GM18517 (cell line): ENCODE measurements around the gene EBP.

ENCODE experiments used
- ATAC-seq: cut with Tn5 transposase; IDR thresholded peaks from one replicate; pipeline ENCODE4 v1.9.1; 2021; ENCODE audit warnings: mild to moderate bottlenecking, moderate library complexity; ENCODE audit not compliant: unreplicated experiment

The EBP gene

DNA sequence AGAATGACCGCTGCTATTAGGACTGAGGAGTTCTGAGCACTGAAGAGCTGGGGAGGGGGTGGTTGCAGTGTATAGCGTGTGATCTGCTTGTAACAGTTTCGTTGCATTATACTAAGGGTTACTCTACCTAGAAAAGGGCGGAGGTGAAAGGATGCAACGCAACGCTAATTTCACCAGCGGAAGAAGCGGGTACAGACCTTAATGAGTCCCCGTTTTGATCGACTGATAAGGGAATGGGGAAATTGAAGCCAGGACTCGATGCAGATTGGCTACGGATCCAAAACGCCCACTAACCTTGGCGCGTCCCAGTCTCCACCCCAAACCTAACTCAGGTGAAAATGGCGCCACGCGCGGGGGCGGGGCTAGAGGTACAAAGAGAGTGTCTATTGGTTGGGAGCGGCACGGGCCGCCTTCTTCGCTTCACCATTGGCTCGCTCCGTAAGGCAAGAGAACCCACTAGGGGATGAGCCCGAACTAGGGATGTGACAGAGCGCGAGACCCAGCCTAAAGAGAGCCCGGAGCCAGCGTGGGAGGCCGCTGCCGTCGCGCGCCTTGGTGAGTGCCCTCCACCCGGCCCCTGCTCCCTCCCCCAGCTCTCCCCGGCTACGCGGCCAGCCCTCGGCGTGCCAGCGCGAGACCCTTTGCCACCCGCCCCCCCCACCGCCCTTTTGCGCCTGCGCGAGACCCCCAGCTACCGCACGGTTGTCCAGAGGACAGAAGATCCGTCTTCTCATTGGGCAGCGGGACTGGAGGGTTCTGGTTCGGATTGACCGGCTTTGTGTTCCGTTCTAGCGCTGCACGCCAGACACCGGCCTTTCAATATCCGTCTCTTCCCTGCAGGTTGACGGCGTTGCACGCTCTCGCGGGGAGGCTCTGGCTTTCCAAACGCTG is at the start of gene EBP:
Gene EBP, plus strand, starts transcription at position 456 of the 891 bp plus-strand sequence. CDS start 1,964 bp downstream, outside the sequence.
- ATAC-seq, result peak; percentile 93

DNA sequence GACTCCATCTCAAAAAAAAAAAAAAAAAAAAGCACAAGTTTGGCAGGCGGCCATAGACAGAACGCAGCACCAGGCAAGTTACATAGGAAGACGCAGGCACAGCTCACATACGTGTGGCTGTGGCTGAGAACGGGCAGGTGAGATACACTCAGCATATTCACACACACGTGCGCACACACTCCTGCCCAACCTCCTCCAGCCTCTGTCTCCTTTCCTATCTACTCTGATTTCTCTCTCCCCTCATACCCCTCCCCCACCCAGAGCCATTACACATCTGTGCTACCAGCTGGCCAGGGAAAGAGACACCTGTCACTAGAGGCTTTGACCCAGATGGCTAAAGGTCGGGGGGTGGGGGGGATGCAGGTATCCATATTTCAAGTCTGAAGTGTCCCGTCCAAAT is 49.4 kb upstream of the EBP start:
- ATAC-seq, result no peak

DNA sequence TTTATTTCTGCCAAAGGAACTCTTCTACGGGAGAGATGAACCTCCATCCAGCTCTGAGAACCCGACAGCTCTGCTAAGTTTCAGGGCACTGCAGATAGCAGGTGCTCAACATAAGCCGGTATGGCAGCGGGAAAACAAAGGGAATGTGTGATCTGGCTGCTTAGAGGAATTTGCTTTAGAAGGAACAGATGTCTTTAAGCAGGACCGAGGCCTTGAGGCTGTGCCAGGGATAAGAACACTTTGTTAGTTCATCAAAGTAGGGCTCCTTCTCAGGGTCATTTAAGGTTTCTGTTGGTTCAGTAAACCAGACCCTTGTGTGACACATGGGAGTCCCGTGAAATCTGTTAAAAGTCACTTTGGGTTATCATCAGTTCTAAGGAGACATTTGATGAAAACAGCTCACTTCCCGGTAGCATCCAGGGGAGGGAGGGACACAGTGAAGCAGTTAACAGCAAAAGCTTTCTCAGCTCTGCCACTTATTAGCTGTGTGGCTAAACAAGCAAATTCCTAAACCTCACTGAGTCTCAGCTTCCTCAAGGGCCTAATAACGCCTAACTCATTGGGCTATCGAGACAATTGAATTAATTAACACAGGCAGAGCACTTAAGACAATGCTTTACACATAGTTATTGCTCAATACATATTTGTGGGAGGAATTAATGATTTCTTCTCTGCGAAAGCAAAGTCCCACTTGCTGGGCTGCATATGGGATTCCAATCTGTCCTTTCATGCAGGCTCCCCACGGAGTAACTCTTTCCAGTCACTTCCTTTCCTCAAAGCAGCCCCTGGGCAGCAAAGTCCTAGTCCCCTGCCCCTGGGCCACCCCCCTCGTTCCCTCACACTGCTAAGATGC is 48.5 kb upstream of the EBP start:
- ATAC-seq, result no peak

DNA sequence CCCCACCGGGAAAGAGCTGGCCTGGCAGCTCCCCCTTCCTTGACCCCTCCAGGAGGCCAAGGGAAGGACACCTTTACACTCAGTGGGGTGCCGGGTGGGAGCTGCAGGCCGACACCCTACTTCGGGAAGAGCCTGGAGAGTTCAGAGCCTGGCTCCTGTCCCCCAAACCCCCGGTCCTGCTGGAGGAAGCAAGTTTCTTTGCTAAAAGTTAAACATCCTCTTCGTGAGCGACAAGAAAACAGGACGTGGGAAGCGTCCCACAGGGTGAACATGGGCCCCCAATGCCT is 48.0 kb upstream of the EBP start:
- ATAC-seq, result no peak

DNA sequence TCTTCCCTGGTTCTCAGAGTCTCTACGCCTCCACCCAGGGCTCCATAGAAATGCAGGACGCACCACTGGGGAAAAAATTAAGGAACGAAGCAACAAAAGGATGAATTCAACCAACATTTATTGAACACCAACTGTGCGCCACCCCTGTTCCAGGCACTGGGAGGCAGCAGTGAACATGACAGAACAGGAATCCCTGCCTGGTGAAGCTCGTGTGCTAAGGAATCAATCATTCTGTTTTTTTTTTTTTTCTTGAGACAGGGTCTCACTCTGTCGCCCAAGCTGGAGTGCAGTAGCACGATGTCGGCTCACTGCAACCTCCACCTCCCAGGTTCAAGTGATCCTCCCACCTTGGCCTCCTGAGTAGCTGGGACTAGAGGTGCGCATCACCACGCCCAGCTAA is 47.5 kb upstream of the EBP start:
- ATAC-seq, result no peak

DNA sequence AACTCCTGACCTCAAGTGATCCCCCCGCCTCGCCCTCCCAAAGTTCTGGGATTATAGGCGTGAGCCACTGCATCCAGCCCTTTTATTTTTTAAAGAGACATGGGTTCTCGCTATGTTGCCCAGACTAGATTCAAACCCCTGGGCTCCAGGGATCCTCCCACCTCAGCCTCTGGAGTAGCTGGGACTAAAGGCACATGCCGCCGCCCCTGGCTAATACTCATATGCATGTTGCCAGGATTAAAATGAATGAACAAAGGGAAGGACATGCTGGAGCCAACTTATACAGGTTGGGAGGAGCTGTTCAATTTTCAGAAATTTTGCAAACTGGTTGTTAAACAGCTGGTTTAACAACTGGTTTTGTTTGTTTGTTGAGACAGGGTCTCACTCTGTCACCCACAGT is 47.0 kb upstream of the EBP start:
- no peak for ATAC-seq

DNA sequence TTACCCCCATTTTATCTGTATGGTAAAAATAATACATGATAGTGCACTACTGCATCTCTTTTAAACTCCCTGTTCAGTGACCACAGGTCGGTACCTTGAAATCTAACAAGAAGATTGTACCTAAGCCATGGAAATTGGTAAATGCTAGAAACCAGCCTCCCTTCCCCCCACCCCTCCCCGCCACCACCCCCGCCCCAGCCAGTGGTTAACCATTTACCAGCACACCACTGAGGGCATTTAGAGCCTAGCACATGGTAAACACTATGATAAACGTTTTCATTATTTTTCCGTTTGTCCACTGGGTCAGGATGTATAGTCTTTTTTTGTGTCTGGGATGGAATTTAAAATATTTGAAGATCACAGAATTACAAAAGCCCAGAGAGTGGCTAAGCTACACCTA is 46.3 kb upstream of the EBP start:
- ATAC-seq, result no peak

DNA sequence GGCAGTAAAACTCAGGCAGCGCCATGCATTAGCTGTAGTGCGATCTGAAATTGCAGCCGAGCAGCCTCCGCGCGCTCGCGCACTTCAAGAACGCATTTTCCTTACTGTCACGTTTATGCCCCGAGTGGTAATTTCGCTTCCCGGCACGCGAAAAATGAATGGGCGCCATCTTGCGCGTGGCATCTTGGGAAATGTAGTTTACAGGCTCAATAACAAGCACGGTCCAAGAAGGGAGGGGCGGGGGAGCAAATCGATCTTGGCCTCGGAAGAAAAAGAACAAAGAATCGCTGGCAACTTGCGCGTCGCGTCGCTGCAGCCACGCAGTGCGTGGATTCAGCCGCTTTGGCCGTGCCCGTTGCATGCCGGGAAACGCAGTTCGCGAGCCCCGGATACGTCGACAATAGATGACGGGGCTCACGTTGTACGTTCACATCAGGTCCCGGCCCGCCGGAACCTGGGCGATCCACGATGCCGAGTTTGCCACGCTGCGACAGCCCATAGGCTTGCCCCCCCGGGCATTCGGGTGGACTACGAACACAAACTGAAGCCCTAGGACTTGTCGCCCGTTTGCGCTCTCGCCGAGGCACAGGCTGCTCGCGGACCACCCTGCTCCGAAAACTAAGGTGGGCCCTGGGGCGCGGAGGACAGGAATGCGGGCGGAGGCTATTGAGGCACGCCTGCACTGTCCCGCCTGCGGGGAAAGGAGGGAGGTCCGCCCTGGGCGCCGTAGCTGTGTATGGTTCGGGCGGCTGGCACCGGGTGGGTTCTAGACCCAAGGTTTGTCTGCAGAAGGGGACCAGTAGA is 45.6 kb upstream of the EBP start, which contains the start of gene FTSJ1:
Gene FTSJ1, plus strand, starts transcription at position 426 of the 804 bp plus-strand sequence. CDS start 1,849 bp downstream, outside the sequence.
- ATAC-seq, result peak; percentile 92

DNA sequence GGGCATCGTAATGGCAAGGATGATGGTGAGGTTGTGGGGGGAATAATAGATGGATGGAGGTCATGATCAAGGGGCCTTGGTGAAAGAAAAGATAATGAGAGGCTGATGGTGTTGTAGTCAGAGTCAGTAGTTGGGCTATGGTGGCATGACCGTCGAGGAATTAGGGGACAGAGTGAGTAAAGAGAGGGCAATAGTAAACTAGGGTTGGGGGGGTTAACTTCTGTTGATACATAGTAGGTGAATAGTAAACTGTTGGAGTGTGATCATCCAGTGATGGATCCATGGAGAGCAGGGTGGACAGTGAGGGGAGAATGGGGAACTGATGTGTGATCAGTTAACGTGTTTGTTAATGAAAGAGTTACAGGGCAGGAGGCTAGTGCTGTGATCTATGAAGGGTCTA is 44.7 kb upstream of the EBP start:
- no peak for ATAC-seq

DNA sequence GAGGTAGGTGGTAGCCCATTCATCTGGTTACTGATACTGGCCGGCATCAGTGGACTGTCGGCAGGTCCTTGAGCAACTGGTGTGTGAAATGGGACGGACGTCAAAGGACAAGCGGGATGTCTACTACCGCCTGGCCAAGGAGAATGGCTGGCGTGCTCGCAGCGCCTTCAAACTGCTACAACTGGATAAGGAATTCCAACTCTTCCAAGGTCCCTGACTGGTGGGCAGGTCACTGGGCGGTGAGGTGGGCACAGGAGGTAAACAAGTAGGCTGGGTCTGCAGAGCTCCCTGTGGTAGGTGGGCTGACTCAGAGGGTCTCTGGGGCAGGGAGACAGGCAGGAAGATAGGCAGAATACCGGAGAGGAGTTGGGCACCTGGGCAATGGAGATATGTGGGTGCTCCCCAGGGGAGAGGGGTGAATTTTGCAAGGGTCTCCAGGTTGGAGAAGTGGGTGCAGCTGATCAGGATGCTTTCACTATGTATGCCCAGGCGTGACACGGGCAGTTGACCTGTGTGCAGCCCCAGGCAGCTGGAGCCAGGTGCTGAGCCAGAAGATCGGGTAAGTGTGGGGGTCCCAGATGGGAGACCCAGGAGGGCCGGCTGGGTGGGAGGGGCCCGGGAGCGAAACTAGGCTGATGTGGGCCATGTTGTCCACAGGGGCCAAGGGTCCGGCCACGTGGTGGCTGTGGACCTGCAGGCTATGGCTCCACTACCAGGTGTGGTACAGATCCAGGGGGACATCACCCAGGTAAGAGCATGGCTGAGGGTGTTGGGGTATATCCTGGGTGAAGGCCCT is 43.5 kb upstream of the EBP start:
- ATAC-seq, result no peak

DNA sequence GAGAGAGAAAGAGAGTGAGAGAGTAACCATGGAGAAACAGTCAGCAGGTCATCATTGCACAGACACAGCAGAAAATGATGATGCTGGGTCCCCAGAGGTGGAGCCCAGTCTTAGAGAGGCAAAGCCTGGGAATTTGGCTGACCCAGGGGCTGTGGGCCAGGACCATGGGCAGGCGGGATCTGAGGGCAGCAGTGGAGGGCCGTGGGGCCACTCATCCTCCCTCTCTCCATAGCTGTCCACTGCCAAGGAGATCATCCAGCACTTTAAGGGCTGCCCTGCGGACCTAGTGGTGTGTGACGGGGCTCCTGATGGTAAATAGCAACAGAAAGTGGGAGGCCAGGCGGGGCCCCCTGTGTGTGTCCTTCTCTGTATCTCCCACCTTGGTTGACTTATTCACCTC is 42.8 kb upstream of the EBP start:
- no peak for ATAC-seq

DNA sequence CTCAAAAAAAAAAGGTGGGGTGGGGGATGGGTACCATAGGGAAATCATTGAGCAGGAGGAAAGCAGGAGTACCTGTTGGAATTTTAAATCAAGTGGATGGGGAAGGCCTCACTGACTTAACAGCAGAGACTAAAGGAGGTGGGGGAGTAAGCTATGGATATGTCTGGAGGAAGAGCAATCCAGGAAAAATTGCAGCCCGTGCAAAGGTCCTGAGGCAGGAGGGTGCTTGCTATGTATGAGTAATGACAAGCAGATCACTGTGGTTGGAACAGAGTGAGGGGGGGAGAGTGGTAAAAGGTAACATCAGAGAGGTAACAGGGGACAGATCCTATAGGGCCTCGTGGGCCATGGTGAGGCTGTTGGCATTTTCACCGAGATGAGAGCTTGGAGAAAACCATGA is 41.5 kb upstream of the EBP start:
- no peak for ATAC-seq

DNA sequence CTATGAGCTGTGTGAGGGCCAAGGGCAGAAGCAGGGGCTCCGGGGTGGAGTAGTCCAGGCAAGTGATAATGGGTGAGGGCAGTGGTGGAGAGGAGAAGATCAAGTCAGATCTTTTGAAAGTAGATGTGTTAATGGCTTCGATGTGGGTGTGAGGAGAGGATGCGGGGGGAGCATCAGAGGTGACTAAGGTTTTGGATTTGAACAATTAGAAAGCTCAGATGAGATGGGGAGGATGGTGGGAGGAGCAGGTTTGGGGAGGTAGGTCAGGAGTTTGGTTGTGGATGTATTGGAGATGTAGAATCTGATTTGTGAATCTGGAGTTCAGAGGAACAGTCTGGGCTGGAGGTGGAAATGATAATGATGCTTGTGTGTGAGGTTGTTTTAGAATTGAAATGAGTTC is 41.0 kb upstream of the EBP start:
- no peak for ATAC-seq

DNA sequence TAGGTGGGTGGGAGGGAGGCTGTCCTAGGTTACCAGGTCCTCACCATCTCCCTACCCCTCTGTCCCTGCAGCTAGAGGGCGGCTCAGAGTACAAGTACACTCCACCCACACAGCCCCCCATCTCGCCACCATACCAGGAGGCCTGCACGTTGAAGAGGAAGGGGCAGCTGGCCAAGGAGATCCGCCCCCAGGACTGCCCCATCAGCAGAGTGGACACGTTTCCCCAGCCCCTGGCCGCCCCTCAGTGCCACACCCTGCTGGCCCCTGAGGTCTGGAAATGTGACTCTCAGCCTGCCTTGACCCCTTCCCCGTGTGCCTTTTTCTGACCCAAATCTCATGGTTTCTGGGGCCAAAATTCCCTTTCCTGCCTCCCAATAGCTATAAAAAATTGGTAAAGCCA is 39.1 kb upstream of the EBP start:
- no peak for ATAC-seq

DNA sequence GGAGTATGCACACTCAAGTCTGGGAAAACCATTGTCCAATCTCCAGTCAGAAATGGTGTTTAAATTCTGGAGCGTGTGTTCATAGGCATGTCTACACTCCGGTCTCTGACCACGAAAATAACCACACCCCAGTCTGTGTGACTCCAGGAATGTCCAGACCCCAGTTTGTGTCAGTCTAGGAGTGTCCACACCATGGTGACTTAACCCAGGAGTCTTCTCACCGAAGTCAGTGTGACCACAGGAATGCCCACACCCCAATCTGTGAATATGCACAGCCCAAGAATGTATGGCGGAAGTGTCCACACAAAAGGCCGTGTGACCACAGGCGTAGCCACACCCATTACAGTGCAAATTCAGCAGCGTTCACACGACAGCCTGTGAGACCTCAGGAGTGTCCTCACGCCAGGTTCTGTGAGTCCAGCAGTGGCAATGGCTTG is 34.2 kb upstream of the EBP start:
- no peak for ATAC-seq

DNA sequence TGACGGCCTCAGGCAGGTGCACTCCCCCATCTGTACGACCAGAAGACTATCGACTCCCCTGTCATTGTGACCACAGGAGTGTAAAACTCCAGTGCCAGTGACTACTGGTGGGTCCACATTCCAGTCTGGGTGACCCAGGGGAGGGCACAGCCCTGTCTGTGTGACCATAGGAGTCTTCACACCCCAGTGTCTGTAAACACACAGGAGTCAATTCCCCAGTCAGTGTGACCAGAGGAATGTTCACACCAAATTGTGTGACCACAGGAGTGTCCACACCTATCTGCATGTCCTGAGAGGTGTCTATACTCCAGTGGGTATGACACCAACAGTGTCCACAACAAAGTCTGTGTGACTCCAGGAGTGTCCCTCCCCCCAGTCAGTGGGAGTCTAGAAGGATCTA is 33.6 kb upstream of the EBP start:
- no peak for ATAC-seq

DNA sequence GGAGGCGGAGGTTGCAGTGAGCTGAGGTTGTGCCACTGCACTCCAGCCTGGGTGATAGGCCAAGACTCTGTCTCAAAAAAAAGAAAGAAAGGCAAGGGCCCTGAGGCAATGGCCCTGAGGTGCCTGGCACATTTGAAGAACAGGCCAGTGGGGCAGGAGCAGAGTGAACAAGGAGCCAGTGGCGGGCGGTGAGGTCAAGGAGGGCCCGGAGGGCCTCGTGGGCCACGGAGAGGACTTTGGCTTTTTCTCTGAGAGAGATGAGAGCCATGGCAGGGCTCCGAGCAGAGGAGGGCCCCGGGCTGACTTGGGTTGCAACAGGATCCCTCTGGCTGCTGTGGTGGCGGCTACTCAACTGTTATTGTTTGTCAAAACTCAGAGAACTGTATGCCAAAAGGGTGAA is 32.3 kb upstream of the EBP start:
- ATAC-seq, result no peak

DNA sequence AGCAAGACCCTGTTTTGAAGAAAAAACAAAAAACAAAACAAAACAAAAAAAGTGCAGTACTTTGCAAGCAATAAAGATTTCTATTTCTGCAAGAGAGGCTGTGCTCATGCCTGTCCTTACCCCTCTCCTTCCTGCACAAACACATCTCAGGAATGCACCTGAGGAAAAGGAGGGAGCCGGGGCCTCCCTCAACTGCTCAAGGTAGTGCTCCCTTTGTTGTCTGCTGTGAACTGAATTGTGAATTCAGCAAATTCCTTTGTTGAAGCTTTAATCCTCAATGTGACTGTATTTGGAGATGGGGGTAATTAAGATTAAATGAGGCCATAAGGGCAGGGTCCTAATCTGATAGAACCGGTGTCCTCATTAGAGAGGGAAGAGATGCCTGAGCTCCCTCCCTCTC is 31.7 kb upstream of the EBP start:
- no peak for ATAC-seq

DNA sequence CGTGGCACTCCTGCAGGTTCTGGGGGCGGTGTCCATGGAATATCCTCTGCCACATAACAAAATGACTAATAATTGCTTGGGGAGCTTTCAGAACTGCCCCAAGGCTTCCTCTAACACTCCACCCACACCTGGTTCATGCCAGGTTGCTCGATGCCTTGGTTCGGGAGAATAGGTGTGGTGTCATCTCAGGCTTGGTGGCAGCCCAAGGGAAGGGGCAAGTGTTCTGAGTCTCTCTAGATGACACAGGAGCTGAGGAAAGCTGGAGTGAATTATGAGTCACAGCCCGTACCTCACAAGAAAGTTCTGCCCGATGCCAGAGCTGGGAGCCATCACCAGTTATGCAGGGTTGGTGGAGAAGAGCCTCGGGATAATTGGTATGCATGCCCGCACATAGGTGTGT is 30.9 kb upstream of the EBP start:
- no peak for ATAC-seq

DNA sequence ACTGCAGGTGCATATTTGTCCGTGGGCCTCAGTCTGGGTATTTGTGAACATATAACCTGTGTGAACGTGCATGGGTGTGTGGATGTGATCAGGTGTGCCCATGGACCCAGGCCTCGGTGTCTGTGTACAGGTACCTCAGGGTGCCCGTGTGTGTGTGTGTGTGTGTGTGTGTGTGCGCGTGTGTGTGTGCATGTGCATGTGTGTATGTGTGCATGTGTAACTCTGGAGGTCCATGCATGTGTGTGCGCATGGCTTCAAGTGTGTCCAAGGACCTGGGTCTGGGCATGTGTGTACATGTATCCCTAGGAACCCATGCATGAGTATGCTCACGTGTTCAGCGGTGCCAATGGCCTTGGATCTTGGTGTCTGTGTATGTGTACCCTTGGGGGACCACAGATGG is 29.8 kb upstream of the EBP start:
- no peak for ATAC-seq
